HG03196 (cell line): ENCODE data around the gene SYNPO.

Source experiments
- ATAC-seq: cut with Tn5 transposase; IDR thresholded peaks from one replicate; pipeline ENCODE4 v1.9.1; 2021; ENCODE audit not compliant: unreplicated experiment

The SYNPO gene

GRCh38 chr5:150624334-150625163 lies 15.9 kb upstream of the SYNPO start:
- ATAC-seq: no peak

GRCh38 chr5:150625164-150625535 lies 15.3 kb upstream of the SYNPO start:
- no peak for ATAC-seq

- ATAC-seq: peak; percentile 42
Measured at GRCh38 chr5:150625831-150626746, 14.4 kb upstream of the SYNPO start.

- no peak for ATAC-seq
Measured at GRCh38 chr5:150626853-150627276, 13.6 kb upstream of the SYNPO start.

- ATAC-seq: no peak
Measured at GRCh38 chr5:150627731-150628545, 12.5 kb upstream of the SYNPO start.

- no peak for ATAC-seq
Measured at GRCh38 chr5:150628936-150629485, 11.4 kb upstream of the SYNPO start.

GRCh38 chr5:150630016-150630415 lies 10.4 kb upstream of the SYNPO start:
- no peak for ATAC-seq

GRCh38 chr5:150630461-150631325 lies 9.8 kb upstream of the SYNPO start:
- no peak for ATAC-seq

- no peak for ATAC-seq
Measured at GRCh38 chr5:150631326-150631701, 9.1 kb upstream of the SYNPO start.

GRCh38 chr5:150632305-150633160 lies 7.9 kb upstream of the SYNPO start:
- no peak for ATAC-seq

GRCh38 chr5:150633429-150633828 lies 7.0 kb upstream of the SYNPO start:
- ATAC-seq: no peak

GRCh38 chr5:150636391-150637244 lies 3.8 kb upstream of the SYNPO start:
- no peak for ATAC-seq

- ATAC-seq: no peak
Measured at GRCh38 chr5:150637245-150638052, 3.0 kb upstream of the SYNPO start.

- ATAC-seq: no peak
Measured at GRCh38 chr5:150638053-150638444, 2.4 kb upstream of the SYNPO start.

- no peak for ATAC-seq
Measured at GRCh38 chr5:150638488-150639376, 1.7 kb upstream of the SYNPO start.

- no peak for ATAC-seq
Measured at GRCh38 chr5:150639377-150639692, 1.1 kb upstream of the SYNPO start.
